IPS-20b (cell line): ENCODE data around the gene ADGRB3.

Experiments
- H3K27ac ChIP-seq: one replicate; pipeline ENCODE4 v1.5.1; 2013; ENCODE audit warnings: low read length
- H3K27me3 ChIP-seq: 2 replicates; pipeline ENCODE4 v1.6.1; 2013; ENCODE audit warnings: mild to moderate bottlenecking, low read length, inconsistent platforms; ENCODE audit not compliant: insufficient read depth
- H3K36me3 ChIP-seq: 2 replicates; pipeline ENCODE4 v1.6.1; 2013; ENCODE audit warnings: low read depth, mild to moderate bottlenecking, inconsistent platforms, low read length, moderate library complexity; ENCODE audit not compliant: insufficient read depth
- H3K4me1 ChIP-seq: 2 replicates; pipeline ENCODE4 v1.6.1; 2013; ENCODE audit warnings: mild to moderate bottlenecking, control low read depth, inconsistent platforms, low read length, moderate library complexity; ENCODE audit not compliant: insufficient read depth
- H3K4me3 ChIP-seq: 2 replicates; pipeline ENCODE4 v1.5.1; 2013; ENCODE audit warnings: mild to moderate bottlenecking, low read length, inconsistent platforms
- H3K9ac ChIP-seq: 2 replicates; pipeline ENCODE4 v1.6.1; 2013; ENCODE audit warnings: low read depth, mild to moderate bottlenecking, inconsistent platforms, low read length, moderate library complexity
- H3K9me3 ChIP-seq: 2 replicates; pipeline ENCODE4 v1.6.1; 2013; ENCODE audit warnings: mild to moderate bottlenecking, low read depth, low read length, inconsistent platforms; ENCODE audit not compliant: insufficient read depth

The ADGRB3 gene

DNA sequence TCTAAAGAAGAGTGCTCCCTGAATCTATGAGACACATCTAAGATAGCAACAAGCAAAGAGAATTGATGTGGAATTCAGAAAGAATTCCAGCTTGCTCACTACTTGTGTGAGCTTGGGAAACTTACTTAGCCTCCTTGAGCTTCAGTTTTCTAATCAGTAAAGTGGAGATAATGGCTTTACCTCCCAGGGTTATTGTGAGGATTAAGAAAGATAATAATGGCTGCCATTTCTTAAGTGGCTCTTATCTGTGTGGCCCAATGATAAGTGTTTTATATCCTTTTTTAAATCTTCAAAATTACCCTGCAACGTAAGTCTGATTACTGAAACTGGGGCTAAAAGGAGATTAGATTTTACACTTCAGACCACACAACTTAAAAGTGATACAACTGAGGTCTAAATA lies 743.2 kb downstream of the ADGRB3 start:
- Histone ChIP-seq H3K9ac (no peak overlapping the region), H3K4me1 (no peaks in the 10 kb centered on the region), H3K36me3 (no peaks in the 10 kb centered on the region), H3K4me3 (no peak overlapping the region), H3K27me3 (no peaks in the 10 kb centered on the region), H3K27ac (no peak overlapping the region), H3K9me3 (no peaks in the 10 kb centered on the region)

GRCh38 chr6:69379518-69379917 lies 744.4 kb downstream of the ADGRB3 start:
- no peaks in the 10 kb centered on the region for H3K4me1 ChIP-seq
- no peak overlapping the region for H3K9ac ChIP-seq
- no peaks in the 10 kb centered on the region for H3K27me3 ChIP-seq
- no peak overlapping the region for H3K4me3 ChIP-seq
- no peaks in the 10 kb centered on the region for H3K9me3 ChIP-seq
- H3K27ac ChIP-seq: no peak overlapping the region
- H3K36me3 ChIP-seq: no peaks in the 10 kb centered on the region

- Histone ChIP-seq H3K4me3 (no peak overlapping the region), H3K9ac (no peak overlapping the region), H3K4me1 (0 out of 2 replicates have a peak, but pooled peaks cover 2% of the 10 kb centered on the region), H3K9me3 (no peaks in the 10 kb centered on the region), H3K27me3 (no peaks in the 10 kb centered on the region), H3K36me3 (no peaks in the 10 kb centered on the region), H3K27ac (no peak overlapping the region)
These were observed 748.5 kb downstream of the ADGRB3 start for GRCh38 chr6:69383627-69384026.

- Histone ChIP-seq H3K27ac (no peak overlapping the region), H3K9ac (no peak overlapping the region), H3K36me3 (no peaks in the 10 kb centered on the region), H3K4me3 (no peak overlapping the region), H3K27me3 (no peaks in the 10 kb centered on the region), H3K9me3 (no peaks in the 10 kb centered on the region), H3K4me1 (peaks cover 6% of the 10 kb centered on the region; the same call in 1 of the 2 replicates)
These were observed 751.3 kb downstream of the ADGRB3 start for GRCh38 chr6:69386426-69386825.

GRCh38 chr6:69390125-69390524 lies 755.0 kb downstream of the ADGRB3 start:
- Histone ChIP-seq H3K27ac (no peak overlapping the region), H3K4me3 (no peak overlapping the region), H3K4me1 (peaks cover 5% of the 10 kb centered on the region; the same call in 1 of the 2 replicates), H3K27me3 (no peaks in the 10 kb centered on the region), H3K36me3 (no peaks in the 10 kb centered on the region), H3K9ac (no peak overlapping the region), H3K9me3 (no peaks in the 10 kb centered on the region)

GRCh38 chr6:69391106-69391505 lies 756.0 kb downstream of the ADGRB3 start:
- Histone ChIP-seq H3K27me3 (no peaks in the 10 kb centered on the region), H3K27ac (no peak overlapping the region), H3K4me1 (peaks cover 4% of the 10 kb centered on the region; the same call in 1 of the 2 replicates), H3K4me3 (no peak overlapping the region), H3K9me3 (no peaks in the 10 kb centered on the region), H3K36me3 (no peaks in the 10 kb centered on the region), H3K9ac (no peak overlapping the region)

- Histone ChIP-seq H3K36me3 (no peaks in the 10 kb centered on the region), H3K9me3 (no peaks in the 10 kb centered on the region), H3K27me3 (no peaks in the 10 kb centered on the region), H3K27ac (no peak overlapping the region), H3K4me3 (no peak overlapping the region), H3K9ac (no peak overlapping the region), H3K4me1 (peaks cover 4% of the 10 kb centered on the region; the same call in 1 of the 2 replicates)
These were observed 757.7 kb downstream of the ADGRB3 start for GRCh38 chr6:69392745-69393144.

- no peaks in the 10 kb centered on the region for H3K4me1 ChIP-seq
- no peak overlapping the region for H3K9ac ChIP-seq
- no peak overlapping the region for H3K4me3 ChIP-seq
- H3K9me3 ChIP-seq: no peaks in the 10 kb centered on the region
- H3K36me3 ChIP-seq: no peaks in the 10 kb centered on the region
- H3K27ac ChIP-seq: no peak overlapping the region
- no peaks in the 10 kb centered on the region for H3K27me3 ChIP-seq
These were observed 763.2 kb downstream of the ADGRB3 start for GRCh38 chr6:69398311-69398710.

DNA sequence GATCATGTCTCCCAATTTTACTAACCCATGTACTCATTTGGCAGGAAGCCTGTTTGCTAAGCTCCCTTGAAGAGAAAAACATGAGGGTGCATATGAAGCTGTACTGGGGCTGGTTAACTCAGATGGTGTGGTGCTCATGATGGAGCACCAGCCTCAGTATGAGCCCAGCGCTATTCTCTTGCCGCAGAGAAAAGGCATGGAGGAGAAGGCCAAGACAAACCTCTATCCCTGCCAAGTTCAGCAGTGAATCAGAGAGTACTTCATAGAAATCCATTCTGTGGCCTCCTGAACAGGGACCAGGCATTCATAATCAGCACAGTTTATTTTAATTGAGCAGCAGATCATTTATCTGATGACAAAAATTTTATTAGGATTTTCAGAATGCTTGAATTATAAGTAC lies 763.6 kb downstream of the ADGRB3 start:
- Histone ChIP-seq H3K9ac (no peak overlapping the region), H3K4me3 (no peak overlapping the region), H3K36me3 (no peaks in the 10 kb centered on the region), H3K4me1 (no peaks in the 10 kb centered on the region), H3K27me3 (no peaks in the 10 kb centered on the region), H3K9me3 (no peaks in the 10 kb centered on the region), H3K27ac (no peak overlapping the region)

- no peaks in the 10 kb centered on the region for H3K4me1 ChIP-seq
- H3K27me3 ChIP-seq: no peaks in the 10 kb centered on the region
- H3K4me3 ChIP-seq: no peak overlapping the region
- no peak overlapping the region for H3K9ac ChIP-seq
- no peaks in the 10 kb centered on the region for H3K36me3 ChIP-seq
- no peaks in the 10 kb centered on the region; the same call in 1 of the 2 replicates for H3K9me3 ChIP-seq
- no peak overlapping the region for H3K27ac ChIP-seq
These were observed 773.8 kb downstream of the ADGRB3 start for GRCh38 chr6:69408886-69409285.

DNA sequence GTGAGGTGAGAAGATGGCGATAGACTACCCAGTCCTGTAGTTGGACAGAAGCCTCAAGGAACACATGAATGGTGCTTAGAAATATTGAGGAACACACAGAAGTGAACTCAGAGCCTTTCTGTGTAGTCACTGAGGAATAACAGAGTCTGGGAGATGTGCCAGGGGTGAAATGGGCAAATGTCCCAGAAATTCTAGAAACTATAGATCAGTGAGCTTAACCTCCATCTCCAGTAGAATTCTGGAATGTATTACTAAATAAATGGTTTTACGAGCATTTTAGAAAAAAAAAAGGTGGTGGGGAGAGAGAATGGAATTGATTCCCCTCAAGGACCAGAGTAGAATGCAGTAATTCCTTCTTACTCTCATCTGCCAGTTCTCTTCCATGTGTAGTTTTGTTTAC lies 781.7 kb downstream of the ADGRB3 start:
- H3K4me3 ChIP-seq: no peak overlapping the region
- no peak overlapping the region for H3K27ac ChIP-seq
- H3K27me3 ChIP-seq: no peaks in the 10 kb centered on the region
- H3K4me1 ChIP-seq: no peaks in the 10 kb centered on the region
- no peak overlapping the region for H3K9ac ChIP-seq
- H3K36me3 ChIP-seq: no peaks in the 10 kb centered on the region
- no peaks in the 10 kb centered on the region; the same call in 1 of the 2 replicates for H3K9me3 ChIP-seq

DNA sequence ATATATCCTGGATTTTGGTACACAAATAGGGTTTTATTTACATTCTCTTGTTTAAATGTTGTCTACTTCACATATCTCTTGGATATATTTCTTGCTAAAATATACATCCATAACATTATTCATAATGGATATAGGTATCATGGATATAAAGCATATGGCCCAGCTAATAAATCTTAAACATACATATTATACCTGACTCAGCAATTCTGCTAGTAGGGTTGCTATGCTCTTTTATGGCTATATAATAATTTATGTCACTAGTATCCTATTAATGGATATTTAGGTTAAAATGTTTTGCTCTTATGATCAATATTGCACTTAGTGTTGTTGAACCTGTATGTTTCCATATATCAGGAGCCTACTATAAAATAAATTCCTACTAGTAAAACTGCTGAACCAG lies 786.2 kb downstream of the ADGRB3 start:
- H3K36me3 ChIP-seq: no peaks in the 10 kb centered on the region
- H3K27ac ChIP-seq: no peak overlapping the region
- no peak overlapping the region for H3K4me3 ChIP-seq
- H3K4me1 ChIP-seq: no peaks in the 10 kb centered on the region
- H3K9ac ChIP-seq: no peak overlapping the region
- H3K27me3 ChIP-seq: no peaks in the 10 kb centered on the region
- no peaks in the 10 kb centered on the region for H3K9me3 ChIP-seq

- Histone ChIP-seq H3K9ac (no peak overlapping the region), H3K36me3 (no peaks in the 10 kb centered on the region), H3K4me1 (no peaks in the 10 kb centered on the region), H3K27ac (no peak overlapping the region), H3K27me3 (no peaks in the 10 kb centered on the region), H3K9me3 (no peaks in the 10 kb centered on the region), H3K4me3 (no peak overlapping the region)
These were observed 786.9 kb downstream of the ADGRB3 start for GRCh38 chr6:69422020-69422419.
